Activated T-cell treated with anti-CD3 and anti-CD28 coated beads, Interleukin-2, amount 50 U/mL, for 48 hours (primary cell): ENCODE results near the gene CACNB1.
A peak's percentile ranks its signal among the peaks of the same experiment; 100 is the strongest.

Experiments
- DNase-seq, 2 experiments: peaks; one replicate each; pipeline ENCODE4 v3.0.0-alpha.2; 2020

CACNB1 gene

GRCh38 chr17:39200070-39200879 lies 2.8 kb upstream of the CACNB1 start, which contains the start of gene RPL19:
Gene RPL19, plus strand, starts transcription at chr17:39200283. Its CDS starts 62 bp downstream, at chr17:39200345.
- DNase-seq, result peak; percentile 87 to 88

GRCh38 chr17:39199820-39200069 lies 2.3 kb upstream of the CACNB1 start:
- peak; percentile 88 to 90 for DNase-seq

- no peak for DNase-seq
Measured at GRCh38 chr17:39198186-39198566, 707 bp upstream of the CACNB1 start.

- DNase-seq, result no peak
Measured at GRCh38 chr17:39196808-39197291, 619 bp downstream of the CACNB1 start.

- no peak for DNase-seq
Measured at GRCh38 chr17:39196241-39196807, 1.1 kb downstream of the CACNB1 start.

- DNase-seq, result no peak
Measured at GRCh38 chr17:39195568-39196160, 1.8 kb downstream of the CACNB1 start.

- no peak for DNase-seq
Measured at GRCh38 chr17:39194985-39195524, 2.4 kb downstream of the CACNB1 start.

- DNase-seq, result no peak
Measured at GRCh38 chr17:39194089-39194984, 3.1 kb downstream of the CACNB1 start.

GRCh38 chr17:39193346-39193745 lies 4.1 kb downstream of the CACNB1 start:
- no peak for DNase-seq

GRCh38 chr17:39192901-39193300 lies 4.6 kb downstream of the CACNB1 start:
- DNase-seq, result no peak

- DNase-seq, result no peak
Measured at GRCh38 chr17:39191750-39192510, 5.5 kb downstream of the CACNB1 start.

- DNase-seq, result no peak
Measured at GRCh38 chr17:39187152-39187830, 10.2 kb downstream of the CACNB1 start.

- DNase-seq, result no peak
Measured at GRCh38 chr17:39186481-39187002, 10.9 kb downstream of the CACNB1 start.

- DNase-seq, result no peak
Measured at GRCh38 chr17:39183720-39184119, 13.7 kb downstream of the CACNB1 start.

- no peak for DNase-seq
Measured at GRCh38 chr17:39183045-39183444, 14.4 kb downstream of the CACNB1 start.

- no peak for DNase-seq
Measured at GRCh38 chr17:39181303-39181702, 16.2 kb downstream of the CACNB1 start.

- DNase-seq, result no peak
Measured at GRCh38 chr17:39178536-39178935, 18.9 kb downstream of the CACNB1 start.

GRCh38 chr17:39177256-39177655 lies 20.2 kb downstream of the CACNB1 start:
- no peak for DNase-seq

- no peak for DNase-seq
Measured at GRCh38 chr17:39175695-39176093, 21.8 kb downstream of the CACNB1 start.

- DNase-seq, result peak; percentile 81 to 83
Measured at GRCh38 chr17:39174920-39175694, 22.4 kb downstream of the CACNB1 start.
